Measurements from ENCODE around the gene ADCYAP1R1. TPM values are rescaled to one million over a fixed set of nuclear protein-coding genes. Genes with fewer than 3 reads are reported as not detected.

Gene ADCYAP1R1
- total RNA-seq, 1 experiment from 2014 or later = not detected

GRCh38 chr7:31104361-31105255 lies 52.5 kb downstream of the ADCYAP1R1 start:
- intact Hi-C loops (cut with micrococcal nuclease) = no loop called here
- H3K4me1 Mint-ChIP-seq (ENCODE audit: insufficient read depth, unreplicated experiment) = no peaks in the 10 kb centered on the region
- CTCF ChIA-PET = interaction anchor here (0.6 to 1.7 kb wide), 7 partner anchors 11 to 305 kb away, joined by 3 to 6 read pairs (median 4); no protein-coding TSS in a partner anchor
- peaks cover 65% of the 10 kb centered on the region for H3K27me3 Mint-ChIP-seq (ENCODE audit: insufficient read depth, unreplicated experiment)
- BruUV-seq (replicated peaks) = no TSS peak
- TF ChIP-seq CTCF (IDR thresholded peaks at IDR 0.05; ENCODE audit: unreplicated experiment) = no peak
- POLR2A ChIA-PET = no interaction called here
- H3K4me3 Mint-ChIP-seq (ENCODE audit: unreplicated experiment) = no peak overlapping the region
- H3K9me3 Mint-ChIP-seq (ENCODE audit: unreplicated experiment) = no peaks in the 10 kb centered on the region
- no peak for DNase-seq (ENCODE audit: unreplicated experiment)
- no peaks in the 10 kb centered on the region for H3K36me3 Mint-ChIP-seq (ENCODE audit: insufficient read depth, unreplicated experiment)
- no peak overlapping the region for H3K27ac Mint-ChIP-seq (ENCODE audit: low read depth, unreplicated experiment)

- no peak for TF ChIP-seq CTCF (IDR thresholded peaks at IDR 0.05; ENCODE audit: unreplicated experiment)
- no peak for DNase-seq (ENCODE audit: unreplicated experiment)
- no peaks in the 10 kb centered on the region for H3K4me1 Mint-ChIP-seq (ENCODE audit: insufficient read depth, unreplicated experiment)
- ChIA-PET POLR2A (no interaction called here), CTCF (interaction anchor here (0.7 to 1.7 kb wide), 4 partner anchors 17 to 123 kb away, joined by 4 to 11 read pairs (median 6); no protein-coding TSS in a partner anchor)
- no peak overlapping the region for H3K4me3 Mint-ChIP-seq (ENCODE audit: unreplicated experiment)
- intact Hi-C loops (cut with micrococcal nuclease) = no loop called here
- H3K9me3 Mint-ChIP-seq (ENCODE audit: unreplicated experiment) = no peaks in the 10 kb centered on the region
- peaks cover 59% of the 10 kb centered on the region for H3K27me3 Mint-ChIP-seq (ENCODE audit: insufficient read depth, unreplicated experiment)
- no peaks in the 10 kb centered on the region for H3K36me3 Mint-ChIP-seq (ENCODE audit: insufficient read depth, unreplicated experiment)
- no TSS peak for BruUV-seq (replicated peaks)
- no peak overlapping the region for H3K27ac Mint-ChIP-seq (ENCODE audit: low read depth, unreplicated experiment)
These were observed 53.3 kb downstream of the ADCYAP1R1 start for GRCh38 chr7:31105256-31105950.

GRCh38 chr7:31106303-31107105 lies 54.4 kb downstream of the ADCYAP1R1 start:
- TF ChIP-seq CTCF (IDR thresholded peaks at IDR 0.05; ENCODE audit: unreplicated experiment) = no peak
- no peaks in the 10 kb centered on the region for H3K9me3 Mint-ChIP-seq (ENCODE audit: unreplicated experiment)
- H3K4me1 Mint-ChIP-seq (ENCODE audit: insufficient read depth, unreplicated experiment) = no peaks in the 10 kb centered on the region
- CTCF ChIA-PET = interaction anchor here (1.4 to 1.7 kb wide), 4 partner anchors 16 to 124 kb away, joined by 6 to 11 read pairs (median 8); no protein-coding TSS in a partner anchor
- intact Hi-C loops (cut with micrococcal nuclease) = no loop called here
- no TSS peak for BruUV-seq (replicated peaks)
- POLR2A ChIA-PET = no interaction called here
- H3K36me3 Mint-ChIP-seq (ENCODE audit: insufficient read depth, unreplicated experiment) = no peaks in the 10 kb centered on the region
- no peak for DNase-seq (ENCODE audit: unreplicated experiment)
- H3K27me3 Mint-ChIP-seq (ENCODE audit: insufficient read depth, unreplicated experiment) = peaks cover 64% of the 10 kb centered on the region
- no peak overlapping the region for H3K4me3 Mint-ChIP-seq (ENCODE audit: unreplicated experiment)
- no peak overlapping the region for H3K27ac Mint-ChIP-seq (ENCODE audit: low read depth, unreplicated experiment)
